Memory B cell (primary cell): Measurements from ENCODE around the gene MRPL43.
"Not testable (repeated sequence)": the region's sequence is repeated elsewhere in the genome, so short reads cannot be mapped to it uniquely, and the experiment has no call there.

Source experiments
- ATAC-seq: fragments of 150-1000 bp; cut with Tn5 transposase; 2 replicates; pipeline ENCODE4 v1.10.0; 2021; ENCODE audit warnings: low read depth, mild to moderate bottlenecking, moderate library complexity
- DNase-seq, 2 donors: peaks; one replicate each; pipeline ENCODE4 v3.0.0; 2022; ENCODE audit warnings: low spot score in 2 of 2
- H3K27ac Mint-ChIP-seq: one replicate; pipeline ENCODE4 v1.8.0; 2022; ENCODE audit warnings: mild to moderate bottlenecking, moderate library complexity, mixed read lengths
- H3K27me3 Mint-ChIP-seq: one replicate; pipeline ENCODE4 v1.8.0; 2022; ENCODE audit warnings: mixed read lengths
- H3K36me3 Mint-ChIP-seq: one replicate; pipeline ENCODE4 v1.8.0; 2022; ENCODE audit warnings: mild to moderate bottlenecking, mixed read lengths
- H3K4me1 Mint-ChIP-seq: one replicate; pipeline ENCODE4 v1.8.0; 2022; ENCODE audit warnings: mixed read lengths
- H3K4me3 Mint-ChIP-seq: one replicate; pipeline ENCODE4 v1.8.0; 2022; ENCODE audit warnings: mild to moderate bottlenecking, moderate library complexity, mixed read lengths
- H3K9me3 Mint-ChIP-seq: one replicate; pipeline ENCODE4 v1.8.0; 2022; ENCODE audit warnings: mixed read lengths

MRPL43 gene

DNA sequence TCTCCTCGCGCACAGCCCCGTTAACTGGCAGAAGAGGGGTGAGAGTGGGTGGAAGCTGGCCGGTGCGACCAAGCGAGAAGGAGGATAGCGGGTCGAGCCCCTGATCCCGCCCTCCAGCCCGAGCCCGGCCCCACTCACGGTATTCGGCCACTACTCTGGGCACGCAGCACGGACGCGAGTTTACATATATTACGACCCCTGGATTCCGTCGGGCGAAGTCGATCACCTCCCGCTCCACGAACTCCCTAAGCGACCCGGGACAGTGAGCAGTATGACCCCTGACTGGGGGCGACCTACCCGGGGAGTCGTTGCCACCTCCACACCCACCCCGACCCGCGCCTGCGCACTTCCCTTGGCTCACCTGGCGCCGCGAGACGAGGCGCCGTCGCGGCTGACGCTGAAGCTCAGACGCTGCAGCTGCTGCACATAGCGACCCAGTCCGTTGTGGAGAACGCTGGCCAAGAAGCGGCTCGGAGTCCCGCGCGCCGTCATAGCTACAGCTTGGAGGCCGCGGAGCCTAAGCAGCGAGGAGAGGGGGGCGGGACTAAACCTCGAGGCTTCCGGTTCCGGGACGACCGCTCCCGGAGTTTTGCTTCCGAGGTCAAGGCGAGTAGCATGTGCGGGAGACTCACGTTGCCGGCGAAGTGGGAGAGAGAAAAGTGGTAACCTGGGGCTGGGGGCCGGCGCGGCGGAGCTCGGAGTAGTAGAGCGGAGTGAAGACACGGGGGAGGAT lies at the start of gene MRPL43, which contains the start of gene TWNK:
Gene MRPL43, minus strand, starts transcription at position 546 of the 733 bp plus-strand sequence. Its CDS starts 54 bp downstream, at position 492.
Gene TWNK, plus strand, starts transcription at position 592 of the 733 bp plus-strand sequence. CDS start 668 bp downstream, outside the sequence.
- peak; percentile 71 to 85 for DNase-seq
- peak within 1 kb of the TSS; percentile 90 for H3K27ac Mint-ChIP-seq
- ATAC-seq = peak; percentile 97
- H3K4me3 Mint-ChIP-seq = peak within 1 kb of the TSS; percentile 97
- H3K4me1 Mint-ChIP-seq = peaks cover 22% of the 10 kb centered on the region
- peaks cover 28% of the 10 kb centered on the region for H3K36me3 Mint-ChIP-seq
- H3K27me3 Mint-ChIP-seq = no peaks in the 10 kb centered on the region
- no peaks in the 10 kb centered on the region for H3K9me3 Mint-ChIP-seq

GRCh38 chr10:101036726-101037125 lies 49.4 kb upstream of the MRPL43 start:
- no peaks in the 10 kb centered on the region for H3K27me3 Mint-ChIP-seq
- ATAC-seq (no peak), DNase-seq (no peak)
- H3K36me3 Mint-ChIP-seq = peaks cover 12% of the 10 kb centered on the region
- no peak overlapping the region for H3K27ac Mint-ChIP-seq
- no peak overlapping the region for H3K4me3 Mint-ChIP-seq
- H3K4me1 Mint-ChIP-seq = peaks cover 10% of the 10 kb centered on the region
- no peaks in the 10 kb centered on the region for H3K9me3 Mint-ChIP-seq

GRCh38 chr10:101035916-101036702 lies 48.8 kb upstream of the MRPL43 start:
- H3K36me3 Mint-ChIP-seq = peaks cover 12% of the 10 kb centered on the region
- no peak overlapping the region for H3K27ac Mint-ChIP-seq
- peaks cover 14% of the 10 kb centered on the region for H3K4me1 Mint-ChIP-seq
- DNase-seq (no peak), ATAC-seq (no peak)
- no peaks in the 10 kb centered on the region for H3K27me3 Mint-ChIP-seq
- no peaks in the 10 kb centered on the region for H3K9me3 Mint-ChIP-seq
- no peak overlapping the region for H3K4me3 Mint-ChIP-seq

DNA sequence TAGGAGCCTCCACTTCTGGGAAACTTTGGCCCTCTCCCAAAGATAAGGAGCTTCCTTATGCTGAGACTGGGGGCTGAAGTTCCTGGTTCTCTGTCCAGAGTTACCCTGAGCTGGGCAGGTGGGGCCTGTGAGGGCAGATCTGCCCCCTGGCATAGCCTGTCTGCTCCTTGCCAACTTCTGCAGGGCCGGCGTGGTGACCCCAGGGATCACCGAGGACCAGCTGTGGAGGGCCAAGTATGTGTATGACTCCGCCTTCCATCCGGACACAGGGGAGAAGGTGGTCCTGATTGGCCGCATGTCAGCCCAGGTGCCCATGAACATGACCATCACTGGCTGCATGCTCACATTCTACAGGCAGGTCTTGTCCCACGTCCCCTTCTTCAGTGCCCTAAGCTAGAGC lies 48.0 kb upstream of the MRPL43 start:
- ATAC-seq (no peak), DNase-seq (no peak)
- no peak overlapping the region for H3K4me3 Mint-ChIP-seq
- H3K9me3 Mint-ChIP-seq = no peaks in the 10 kb centered on the region
- H3K4me1 Mint-ChIP-seq = peaks cover 15% of the 10 kb centered on the region
- H3K27ac Mint-ChIP-seq = no peak overlapping the region
- no peaks in the 10 kb centered on the region for H3K27me3 Mint-ChIP-seq
- peaks cover 12% of the 10 kb centered on the region for H3K36me3 Mint-ChIP-seq

DNA sequence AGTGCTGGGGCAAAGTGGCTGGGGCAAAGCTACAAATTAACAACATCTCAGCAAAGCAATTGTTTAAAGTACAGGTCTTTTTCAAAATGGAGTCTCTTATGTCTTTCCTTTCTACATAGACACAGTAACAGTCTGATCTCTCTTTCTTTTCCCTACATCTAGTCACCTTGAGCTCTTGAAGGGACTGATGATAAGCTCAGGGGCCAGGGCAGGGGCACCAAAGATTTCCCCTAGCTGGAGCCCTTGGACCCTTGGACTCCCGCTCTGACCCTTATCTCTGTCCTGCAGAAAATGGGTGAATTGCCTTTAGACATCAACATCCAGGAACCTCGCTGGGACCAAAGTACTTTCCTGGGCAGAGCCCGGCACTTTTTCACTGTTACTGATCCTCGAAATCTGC lies 47.1 kb upstream of the MRPL43 start:
- peaks cover 15% of the 10 kb centered on the region for H3K4me1 Mint-ChIP-seq
- H3K36me3 Mint-ChIP-seq, H3K27me3 Mint-ChIP-seq, H3K27ac Mint-ChIP-seq, H3K4me3 Mint-ChIP-seq, H3K9me3 Mint-ChIP-seq, DNase-seq, ATAC-seq: not testable (repeated sequence)

GRCh38 chr10:101033276-101033675 lies 46.0 kb upstream of the MRPL43 start:
- peaks cover 10% of the 10 kb centered on the region for H3K36me3 Mint-ChIP-seq
- H3K4me1 Mint-ChIP-seq = peaks cover 15% of the 10 kb centered on the region
- ATAC-seq (no peak), DNase-seq (no peak)
- no peaks in the 10 kb centered on the region for H3K9me3 Mint-ChIP-seq
- H3K4me3 Mint-ChIP-seq = no peak overlapping the region
- peaks cover 6% of the 10 kb centered on the region for H3K27me3 Mint-ChIP-seq
- peak overlapping the region; percentile 56 for H3K27ac Mint-ChIP-seq

- H3K27me3 Mint-ChIP-seq = peaks cover 6% of the 10 kb centered on the region
- H3K9me3 Mint-ChIP-seq = no peaks in the 10 kb centered on the region
- H3K4me1 Mint-ChIP-seq = peaks cover 15% of the 10 kb centered on the region
- peaks cover 5% of the 10 kb centered on the region for H3K36me3 Mint-ChIP-seq
- H3K4me3 Mint-ChIP-seq = peak overlapping the region; percentile 96
- ATAC-seq = peak; percentile 3
- DNase-seq = no peak
- H3K27ac Mint-ChIP-seq = peak overlapping the region; percentile 87
Observed at GRCh38 chr10:101032637-101033224, 45.4 kb upstream of the MRPL43 start.

- no peaks in the 10 kb centered on the region for H3K9me3 Mint-ChIP-seq
- ATAC-seq (peak; percentile 59), DNase-seq (peak; percentile 46 to 63)
- peaks cover 2% of the 10 kb centered on the region for H3K36me3 Mint-ChIP-seq
- peak overlapping the region; percentile 87 for H3K27ac Mint-ChIP-seq
- H3K27me3 Mint-ChIP-seq = peaks cover 11% of the 10 kb centered on the region
- H3K4me3 Mint-ChIP-seq = peak overlapping the region; percentile 96
- peaks cover 15% of the 10 kb centered on the region for H3K4me1 Mint-ChIP-seq
Observed at GRCh38 chr10:101031796-101032636, 44.7 kb upstream of the MRPL43 start.

GRCh38 chr10:101031128-101031795 lies 44.0 kb upstream of the MRPL43 start, which contains the start of the genes PDZD7 and SFXN3:
Gene PDZD7 (minus strand): TSS chr10:101031129. CDS start chr10:101030219, 910 bp downstream.
Gene SFXN3 (plus strand): TSS chr10:101031234. CDS start chr10:101034695, 3,461 bp downstream.
- DNase-seq = peak; percentile 94 to 95
- H3K27me3 Mint-ChIP-seq = peaks cover 11% of the 10 kb centered on the region
- H3K27ac Mint-ChIP-seq = peak within 1 kb of the TSS; percentile 87
- ATAC-seq = peak; percentile 85
- H3K9me3 Mint-ChIP-seq = no peaks in the 10 kb centered on the region
- H3K4me1 Mint-ChIP-seq = peaks cover 15% of the 10 kb centered on the region
- peaks cover 2% of the 10 kb centered on the region for H3K36me3 Mint-ChIP-seq
- peak within 1 kb of the TSS; percentile 96 for H3K4me3 Mint-ChIP-seq

- Mint-ChIP-seq H3K36me3 (no peaks in the 10 kb centered on the region), H3K4me1 (peaks cover 15% of the 10 kb centered on the region), H3K9me3 (no peaks in the 10 kb centered on the region), H3K4me3 (peak overlapping the region; percentile 96), H3K27me3 (peaks cover 11% of the 10 kb centered on the region), H3K27ac (peak overlapping the region; percentile 87)
- no peak for DNase-seq
- no peak for ATAC-seq
Observed at GRCh38 chr10:101030496-101031127, 43.3 kb upstream of the MRPL43 start.

- no peak for ATAC-seq
- no peak for DNase-seq
- Mint-ChIP-seq H3K9me3 (no peaks in the 10 kb centered on the region), H3K27ac (no peak overlapping the region), H3K4me3 (no peak overlapping the region), H3K36me3 (no peaks in the 10 kb centered on the region), H3K4me1 (peaks cover 15% of the 10 kb centered on the region), H3K27me3 (peaks cover 11% of the 10 kb centered on the region)
Observed at GRCh38 chr10:101029520-101030295, 42.4 kb upstream of the MRPL43 start.
